Suprapubic skin (tissue), 4 donors: ENCODE data around the gene LYPD6B. TPM values are rescaled to one million over a fixed set of nuclear protein-coding genes. Genes with fewer than 3 reads are reported as not detected.
A peak's percentile ranks its signal among the peaks of the same experiment; 100 is the strongest.

Source experiments
- DNase-seq, 2 donors: peaks; one replicate each; pipeline ENCODE4 v3.0.0-alpha.2; 2019; ENCODE audit warnings: low spot score in 2 of 2
- H3K27ac ChIP-seq: fragments of 200-600 bp; sonication (generic); one replicate; pipeline ENCODE4 v1.5.1; 2019
- H3K27me3 ChIP-seq: fragments of 200-600 bp; sonication (generic); one replicate; pipeline ENCODE4 v1.5.1; 2019
- H3K36me3 ChIP-seq: fragments of 200-600 bp; sonication (generic); one replicate; pipeline ENCODE4 v1.5.1; 2019
- H3K4me1 ChIP-seq: fragments of 200-600 bp; sonication (generic); one replicate; pipeline ENCODE4 v1.5.1; 2019
- H3K4me3 ChIP-seq: fragments of 200-600 bp; sonication (generic); one replicate; pipeline ENCODE4 v1.5.1; 2019; ENCODE audit warnings: mild to moderate bottlenecking
- H3K9me3 ChIP-seq: fragments of 200-600 bp; sonication (generic); one replicate; pipeline ENCODE4 v1.5.1; 2019
- CTCF ChIP-seq, 2 donors: fragments of 200-600 bp in 1 of 2; fragments of 450-650 bp in 1 of 2; sonication (generic) in 1 of 2; IDR thresholded peaks; one replicate each; pipeline ENCODE4 v1.5.1; 2016 to 2019; ENCODE audit warnings: antibody characterized with exemption in 2 of 2, mild to moderate bottlenecking in 1 of 2, moderate library complexity in 1 of 2
- EP300 ChIP-seq: sonication (generic); formaldehyde crosslinking; IDR thresholded peaks from one replicate; pipeline ENCODE4 v1.6.1; 2017; ENCODE audit warnings: antibody characterized with exemption
- POLR2A ChIP-seq, 2 donors: fragments of 450-650 bp; IDR thresholded peaks; one replicate each; pipeline ENCODE4 v1.6.1; 2017; ENCODE audit warnings: antibody characterized with exemption in 2 of 2, mild to moderate bottlenecking in 2 of 2, moderate library complexity in 2 of 2
- POLR2AphosphoS5 ChIP-seq, 3 donors: sonication (generic); formaldehyde crosslinking; IDR thresholded peaks; one replicate each; pipeline ENCODE4 v1.6.1; 2017; ENCODE audit warnings: antibody characterized with exemption in 3 of 3
- WGBS: methylation state at CpG from one replicate; pipeline ENCODE4 v1.1.5; 2018; 5-methylcytosine and 5-hydroxymethylcytosine counted together
- total RNA-seq, 4 donors: library from RNA; depleted of rRNA; stranded (reverse); fragments of >200 nt; gene quantifications; one replicate each; pipeline ENCODE4 v1.1.0, GENCODE V29; 2016

LYPD6B gene
- total RNA-seq, 4 donors from 2014 or later = 83.7 to 129 (median 97.7) TPM

GRCh38 chr2:149015926-149016563 is 22.5 kb upstream of the LYPD6B start:
- Histone ChIP-seq H3K27me3 (no peaks in the 10 kb centered on the region), H3K27ac (no peak overlapping the region), H3K36me3 (no peaks in the 10 kb centered on the region), H3K4me3 (no peak overlapping the region), H3K9me3 (no peaks in the 10 kb centered on the region), H3K4me1 (peaks cover 10% of the 10 kb centered on the region)
- no peak for DNase-seq
- 93% methylated on average over 4 of the region's 4 CpGs for WGBS
- no peak for TF ChIP-seq POLR2A (IDR thresholded peaks at IDR 0.05)
- TF ChIP-seq POLR2AphosphoS5 (IDR thresholded peaks at IDR 0.05) = no peak
- TF ChIP-seq CTCF (IDR thresholded peaks at IDR 0.05) = no peak
- TF ChIP-seq EP300 = no peak

- Histone ChIP-seq H3K4me1 (peaks cover 10% of the 10 kb centered on the region), H3K27me3 (no peaks in the 10 kb centered on the region), H3K9me3 (no peaks in the 10 kb centered on the region), H3K36me3 (no peaks in the 10 kb centered on the region), H3K27ac (no peak overlapping the region), H3K4me3 (no peak overlapping the region)
- 45% methylated on average over 14 of the region's 14 CpGs for WGBS
- peak in 1 of 2 donors; percentile 80 for DNase-seq
- TF ChIP-seq EP300 (no peak), CTCF (IDR thresholded peaks at IDR 0.05) (peak; percentile 81 to 82)
These were observed 21.1 kb upstream of the LYPD6B start for GRCh38 chr2:149017116-149017985.

GRCh38 chr2:149018981-149019380 is 19.5 kb upstream of the LYPD6B start:
- Histone ChIP-seq H3K4me1 (peaks cover 10% of the 10 kb centered on the region), H3K27ac (no peak overlapping the region), H3K4me3 (no peak overlapping the region), H3K27me3 (no peaks in the 10 kb centered on the region), H3K9me3 (no peaks in the 10 kb centered on the region), H3K36me3 (no peaks in the 10 kb centered on the region)
- TF ChIP-seq POLR2AphosphoS5 (IDR thresholded peaks at IDR 0.05) (no peak), POLR2A (IDR thresholded peaks at IDR 0.05) (no peak), CTCF (IDR thresholded peaks at IDR 0.05) (no peak), EP300 (no peak)
- WGBS = 89% methylated on average over 3 of the region's 3 CpGs
- DNase-seq = no peak

GRCh38 chr2:149019768-149020167 is 18.7 kb upstream of the LYPD6B start:
- Histone ChIP-seq H3K4me1 (peaks cover 10% of the 10 kb centered on the region), H3K36me3 (no peaks in the 10 kb centered on the region), H3K27me3 (no peaks in the 10 kb centered on the region), H3K27ac (no peak overlapping the region), H3K9me3 (no peaks in the 10 kb centered on the region), H3K4me3 (no peak overlapping the region)
- no peak for DNase-seq
- TF ChIP-seq POLR2A (IDR thresholded peaks at IDR 0.05) = no peak
- WGBS = 39% methylated on average over 2 of the region's 2 CpGs

GRCh38 chr2:149020432-149020851 is 18.1 kb upstream of the LYPD6B start:
- Histone ChIP-seq H3K27ac (no peak overlapping the region), H3K9me3 (no peaks in the 10 kb centered on the region), H3K27me3 (no peaks in the 10 kb centered on the region), H3K4me1 (peaks cover 10% of the 10 kb centered on the region), H3K4me3 (no peak overlapping the region), H3K36me3 (no peaks in the 10 kb centered on the region)
- no peak for DNase-seq
- WGBS = 89% methylated on average over 10 of the region's 10 CpGs
- TF ChIP-seq CTCF (IDR thresholded peaks at IDR 0.05) = no peak
- TF ChIP-seq EP300 = no peak
- no peak for TF ChIP-seq POLR2AphosphoS5 (IDR thresholded peaks at IDR 0.05)
- TF ChIP-seq POLR2A (IDR thresholded peaks at IDR 0.05) = no peak
